RWPE2 (cell line): ENCODE measurements around the gene VPS39.

ENCODE experiments used
- ATAC-seq: fragments of 200-7000 bp; cut with Tn5 transposase; 3 replicates; pipeline ENCODE4 v1.9.1; 2021; ENCODE audit warnings: low read depth
- DNase-seq: peaks from one replicate; pipeline ENCODE4 v3.0.0-alpha.2; 2020; ENCODE audit warnings: low spot score
- H3K27ac ChIP-seq: fragments of 450-650 bp; 2 replicates; pipeline ENCODE4 v1.5.1; 2017; ENCODE audit warnings: mild to moderate bottlenecking; ENCODE audit not compliant: poor library complexity, severe bottlenecking
- H3K27me3 ChIP-seq: fragments of 250-450 bp; sonication (Bioruptor Pico); 2 replicates; pipeline ENCODE4 v1.5.1; 2021; ENCODE audit warnings: mild to moderate bottlenecking, moderate library complexity; ENCODE audit not compliant: insufficient read depth, poor library complexity, severe bottlenecking
- H3K36me3 ChIP-seq: fragments of 250-450 bp; sonication (Bioruptor Pico); 2 replicates; pipeline ENCODE4 v1.5.1; 2020; ENCODE audit warnings: low read depth, mild to moderate bottlenecking, moderate library complexity
- H3K4me1 ChIP-seq: fragments of 250-450 bp; sonication (Bioruptor Pico); 2 replicates; pipeline ENCODE4 v1.5.1; 2021; ENCODE audit warnings: mild to moderate bottlenecking, moderate library complexity; ENCODE audit not compliant: insufficient read depth, poor library complexity, severe bottlenecking
- H3K4me3 ChIP-seq: fragments of 250-450 bp; sonication (Bioruptor Pico); 2 replicates; pipeline ENCODE4 v1.5.1; 2021; ENCODE audit warnings: mild to moderate bottlenecking, moderate library complexity; ENCODE audit not compliant: severe bottlenecking
- H3K9me3 ChIP-seq: fragments of 250-450 bp; sonication (Bioruptor Pico); 2 replicates; pipeline ENCODE4 v1.5.1; 2021; ENCODE audit warnings: mild to moderate bottlenecking, moderate library complexity; ENCODE audit not compliant: severe bottlenecking
- TF ChIP-seq, protein P1 (sequence below): fragments of 450-650 bp; IDR thresholded peaks from one replicate; pipeline ENCODE4 v1.5.1; 2017; ENCODE audit warnings: mild to moderate bottlenecking, moderate library complexity; ENCODE audit not compliant: poor library complexity, severe bottlenecking

The VPS39 gene

DNA sequence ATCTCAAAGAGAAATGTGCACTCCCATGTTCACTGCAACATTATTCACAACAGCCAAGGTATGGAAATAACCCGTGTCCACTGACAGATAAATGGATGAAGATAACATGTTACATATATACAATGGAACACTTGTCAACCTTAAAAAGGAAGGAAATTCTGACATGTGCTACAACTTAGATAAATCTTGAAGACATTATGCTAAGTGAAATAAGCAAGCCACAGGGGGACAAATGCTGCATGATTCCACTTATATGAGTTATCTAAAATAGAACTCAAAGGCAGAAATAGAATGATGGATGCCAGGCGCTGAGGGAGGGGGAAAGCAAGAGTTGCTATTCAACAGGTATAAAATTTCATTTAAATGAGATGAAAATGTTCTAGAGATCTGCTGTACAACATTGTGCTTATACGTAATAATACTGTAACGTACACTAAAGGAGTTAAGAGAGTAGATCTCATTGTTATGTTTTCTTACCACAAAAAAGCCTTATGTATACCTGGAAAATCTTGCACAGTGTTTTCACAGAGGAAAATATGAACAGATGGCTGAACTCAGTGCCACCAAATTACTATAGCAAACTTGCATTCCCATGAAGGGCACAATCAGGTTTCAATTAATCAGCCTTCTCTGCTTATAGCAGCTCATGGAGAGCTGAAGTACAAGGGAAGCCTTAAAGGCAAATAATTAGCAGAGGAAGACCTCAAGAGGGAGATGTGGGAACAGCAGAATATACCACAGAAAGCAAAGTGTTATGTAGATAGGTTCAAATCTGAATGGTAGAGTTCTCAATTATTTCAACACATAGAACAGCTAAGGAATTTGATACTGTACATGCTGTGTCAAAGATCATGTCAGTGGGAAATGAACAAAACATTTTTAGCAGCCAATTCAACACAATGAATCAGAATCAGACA is 8.1 kb upstream of the VPS39 start:
- no peak for DNase-seq
- Histone ChIP-seq H3K36me3 (peaks cover 86% of the 10 kb centered on the region), H3K9me3 (no peaks in the 10 kb centered on the region)

DNA sequence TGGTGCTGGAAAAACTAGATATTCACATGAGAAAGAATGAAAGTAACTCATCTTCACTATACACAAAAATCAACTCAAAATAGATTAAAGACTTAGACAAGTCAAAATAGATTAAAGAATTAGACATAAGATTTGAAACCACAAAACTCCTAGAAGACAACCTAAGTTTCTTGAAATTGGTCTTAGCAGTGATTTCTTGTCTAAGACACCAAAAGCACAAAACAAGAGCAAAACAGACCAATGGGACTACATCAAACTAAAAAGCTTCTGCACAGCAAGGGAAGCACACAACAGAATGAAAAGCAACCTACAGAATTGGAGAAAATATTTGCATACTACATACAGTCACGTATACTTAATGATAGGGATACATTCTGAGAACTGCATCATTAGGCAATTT is 6.5 kb upstream of the VPS39 start:
- no peak for DNase-seq
- H3K27ac ChIP-seq, result no peak overlapping the region
- no peaks in the 10 kb centered on the region for H3K27me3 ChIP-seq
- TF ChIP-seq, protein P1, sequence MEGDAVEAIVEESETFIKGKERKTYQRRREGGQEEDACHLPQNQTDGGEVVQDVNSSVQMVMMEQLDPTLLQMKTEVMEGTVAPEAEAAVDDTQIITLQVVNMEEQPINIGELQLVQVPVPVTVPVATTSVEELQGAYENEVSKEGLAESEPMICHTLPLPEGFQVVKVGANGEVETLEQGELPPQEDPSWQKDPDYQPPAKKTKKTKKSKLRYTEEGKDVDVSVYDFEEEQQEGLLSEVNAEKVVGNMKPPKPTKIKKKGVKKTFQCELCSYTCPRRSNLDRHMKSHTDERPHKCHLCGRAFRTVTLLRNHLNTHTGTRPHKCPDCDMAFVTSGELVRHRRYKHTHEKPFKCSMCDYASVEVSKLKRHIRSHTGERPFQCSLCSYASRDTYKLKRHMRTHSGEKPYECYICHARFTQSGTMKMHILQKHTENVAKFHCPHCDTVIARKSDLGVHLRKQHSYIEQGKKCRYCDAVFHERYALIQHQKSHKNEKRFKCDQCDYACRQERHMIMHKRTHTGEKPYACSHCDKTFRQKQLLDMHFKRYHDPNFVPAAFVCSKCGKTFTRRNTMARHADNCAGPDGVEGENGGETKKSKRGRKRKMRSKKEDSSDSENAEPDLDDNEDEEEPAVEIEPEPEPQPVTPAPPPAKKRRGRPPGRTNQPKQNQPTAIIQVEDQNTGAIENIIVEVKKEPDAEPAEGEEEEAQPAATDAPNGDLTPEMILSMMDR, result no peak
- no peak for ATAC-seq
- no peaks in the 10 kb centered on the region for H3K4me1 ChIP-seq
- H3K9me3 ChIP-seq, result no peaks in the 10 kb centered on the region
- H3K36me3 ChIP-seq, result peaks cover 88% of the 10 kb centered on the region
- no peak overlapping the region for H3K4me3 ChIP-seq

More for the DNA sequence above, 8.1 kb upstream of the VPS39 start:
- Histone ChIP-seq H3K27me3 (no peaks in the 10 kb centered on the region), H3K27ac (no peak overlapping the region), H3K4me3 (no peak overlapping the region), H3K4me1 (no peaks in the 10 kb centered on the region)
- peak; percentile 59 for ATAC-seq
- TF ChIP-seq, protein P1, result peak; percentile 17

GRCh38 chr15:42213511-42213910 is 5.4 kb upstream of the VPS39 start:
- Histone ChIP-seq H3K36me3 (peaks cover 77% of the 10 kb centered on the region), H3K27ac (no peak overlapping the region), H3K27me3 (no peaks in the 10 kb centered on the region), H3K9me3 (no peaks in the 10 kb centered on the region), H3K4me1 (no peaks in the 10 kb centered on the region), H3K4me3 (no peak overlapping the region)
- ATAC-seq (no peak), DNase-seq (no peak)
- TF ChIP-seq, protein P1, result no peak

- DNase-seq (no peak), ATAC-seq (no peak)
- Histone ChIP-seq H3K4me1 (no peaks in the 10 kb centered on the region), H3K4me3 (no peak overlapping the region), H3K36me3 (peaks cover 51% of the 10 kb centered on the region), H3K27ac (no peak overlapping the region), H3K9me3 (no peaks in the 10 kb centered on the region), H3K27me3 (no peaks in the 10 kb centered on the region)
- TF ChIP-seq, protein P1, result no peak
These were observed 2.6 kb upstream of the VPS39 start for GRCh38 chr15:42210696-42211095.

GRCh38 chr15:42206406-42206805 is 1.7 kb downstream of the VPS39 start:
- H3K9me3 ChIP-seq, result no peaks in the 10 kb centered on the region
- no peaks in the 10 kb centered on the region for H3K27me3 ChIP-seq
- ATAC-seq, result no peak
- TF ChIP-seq, protein P1, result no peak
- no peak for DNase-seq
- H3K4me3 ChIP-seq, result no peak overlapping the region
- no peaks in the 10 kb centered on the region for H3K4me1 ChIP-seq
- no peak overlapping the region for H3K27ac ChIP-seq
- H3K36me3 ChIP-seq, result peaks cover 19% of the 10 kb centered on the region
